HL-60 (cell line): ENCODE measurements around the gene DNAJC24.

Source experiments
- POLR2AphosphoS5 ChIP-seq: IDR thresholded peaks from 2 replicates; pipeline ENCODE4 v1.6.1; 2012; ENCODE audit warnings: low read depth
- TF ChIP-seq, protein P1 (sequence below): IDR thresholded peaks from one replicate; pipeline ENCODE4 v1.5.1; 2011; ENCODE audit warnings: low read length, control low read depth, inconsistent platforms; ENCODE audit not compliant: insufficient read depth

DNA sequence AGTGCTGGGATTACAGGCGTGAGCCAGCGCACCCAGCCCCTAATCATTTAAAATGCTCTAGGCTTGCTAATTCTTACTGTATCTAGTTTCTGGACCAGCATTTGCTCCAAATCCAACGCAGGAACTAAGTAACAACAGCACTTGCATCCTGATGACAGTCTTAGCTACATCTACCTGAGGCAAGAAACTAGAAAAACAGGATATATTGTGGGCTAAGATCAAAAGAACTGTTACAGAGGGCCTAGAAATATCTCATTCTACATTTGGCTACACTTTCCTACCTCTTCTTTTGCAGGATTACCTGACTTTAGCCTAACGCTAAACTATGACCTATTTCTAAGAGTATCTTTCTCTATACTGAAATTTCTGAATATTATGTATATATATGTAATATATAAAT is 7.9 kb upstream of the DNAJC24 start:
- TF ChIP-seq, protein P1, sequence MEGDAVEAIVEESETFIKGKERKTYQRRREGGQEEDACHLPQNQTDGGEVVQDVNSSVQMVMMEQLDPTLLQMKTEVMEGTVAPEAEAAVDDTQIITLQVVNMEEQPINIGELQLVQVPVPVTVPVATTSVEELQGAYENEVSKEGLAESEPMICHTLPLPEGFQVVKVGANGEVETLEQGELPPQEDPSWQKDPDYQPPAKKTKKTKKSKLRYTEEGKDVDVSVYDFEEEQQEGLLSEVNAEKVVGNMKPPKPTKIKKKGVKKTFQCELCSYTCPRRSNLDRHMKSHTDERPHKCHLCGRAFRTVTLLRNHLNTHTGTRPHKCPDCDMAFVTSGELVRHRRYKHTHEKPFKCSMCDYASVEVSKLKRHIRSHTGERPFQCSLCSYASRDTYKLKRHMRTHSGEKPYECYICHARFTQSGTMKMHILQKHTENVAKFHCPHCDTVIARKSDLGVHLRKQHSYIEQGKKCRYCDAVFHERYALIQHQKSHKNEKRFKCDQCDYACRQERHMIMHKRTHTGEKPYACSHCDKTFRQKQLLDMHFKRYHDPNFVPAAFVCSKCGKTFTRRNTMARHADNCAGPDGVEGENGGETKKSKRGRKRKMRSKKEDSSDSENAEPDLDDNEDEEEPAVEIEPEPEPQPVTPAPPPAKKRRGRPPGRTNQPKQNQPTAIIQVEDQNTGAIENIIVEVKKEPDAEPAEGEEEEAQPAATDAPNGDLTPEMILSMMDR: no peak
- TF ChIP-seq POLR2AphosphoS5: no peak
